ENCODE measurements around the gene MTUS2. TPM values are rescaled to one million over a fixed set of nuclear protein-coding genes. Genes with fewer than 3 reads are reported as not detected.

MTUS2 gene
- polyA plus RNA-seq, 4 donors = 0.74 to 6.2 (median 1.6) TPM

DNA sequence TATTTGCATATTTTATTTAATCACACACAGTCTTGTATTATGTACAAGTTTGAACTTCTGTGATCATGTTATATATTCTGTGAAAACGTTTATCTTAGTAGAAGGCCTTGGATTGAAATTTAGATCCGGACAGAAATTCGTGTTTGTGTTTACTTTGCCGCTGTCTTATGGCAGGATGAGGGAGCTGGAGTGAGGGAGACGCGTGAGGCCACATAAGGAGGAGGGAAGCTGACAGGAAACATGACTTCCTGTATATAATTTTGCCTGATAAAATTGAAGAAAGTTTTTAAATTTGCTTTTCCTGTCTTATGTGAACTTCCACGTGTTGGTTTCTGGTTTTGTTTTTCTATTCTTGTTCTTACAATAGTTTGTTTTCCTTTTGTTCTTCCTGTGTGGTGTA, 200.2 kb downstream of the MTUS2 start:
- DNase-seq (ENCODE audit: low read depth in 4 of 4, low spot score in 3 of 4) = no peak

DNA sequence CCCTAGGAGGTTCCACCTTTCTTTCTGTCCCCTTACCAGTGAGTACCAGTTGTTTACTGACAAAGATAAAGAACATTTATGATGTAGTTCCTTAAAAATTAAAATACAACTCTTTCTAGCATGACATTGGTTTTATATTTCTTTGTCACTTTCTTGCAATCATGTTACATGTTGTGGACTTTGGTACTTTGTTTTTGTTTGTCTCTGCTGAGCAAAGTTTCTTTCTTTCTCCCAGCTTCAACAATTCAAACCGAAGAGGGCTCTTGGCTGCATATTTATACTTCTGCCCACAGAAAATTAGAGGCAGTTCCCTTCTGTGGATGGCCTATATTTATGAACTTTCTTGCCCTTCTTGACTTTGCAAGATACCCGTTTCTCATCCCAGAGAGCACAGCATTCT, 201.2 kb downstream of the MTUS2 start:
- DNase-seq (ENCODE audit: low read depth in 4 of 4, low spot score in 3 of 4) = no peak

DNA sequence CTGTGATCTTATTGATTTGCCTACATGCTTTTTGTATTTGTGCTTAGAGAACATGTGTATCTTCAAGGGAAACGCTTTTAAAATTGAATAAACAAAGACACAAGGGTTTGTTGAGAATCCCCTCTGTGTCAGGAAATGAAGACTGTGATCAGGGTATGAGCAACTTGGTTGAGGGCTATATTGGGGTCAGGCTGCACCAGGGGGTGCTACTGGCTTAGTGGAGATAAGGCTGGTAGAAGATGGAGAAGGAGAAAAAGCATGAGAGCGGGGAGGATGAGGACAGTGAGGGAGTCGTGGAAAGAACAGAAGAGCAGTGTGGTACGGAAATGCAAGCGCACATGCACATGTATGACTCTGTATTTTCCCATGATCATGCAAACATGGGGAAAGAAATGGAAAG, 201.6 kb downstream of the MTUS2 start:
- DNase-seq (ENCODE audit: low read depth in 4 of 4, low spot score in 3 of 4) = no peak

DNA sequence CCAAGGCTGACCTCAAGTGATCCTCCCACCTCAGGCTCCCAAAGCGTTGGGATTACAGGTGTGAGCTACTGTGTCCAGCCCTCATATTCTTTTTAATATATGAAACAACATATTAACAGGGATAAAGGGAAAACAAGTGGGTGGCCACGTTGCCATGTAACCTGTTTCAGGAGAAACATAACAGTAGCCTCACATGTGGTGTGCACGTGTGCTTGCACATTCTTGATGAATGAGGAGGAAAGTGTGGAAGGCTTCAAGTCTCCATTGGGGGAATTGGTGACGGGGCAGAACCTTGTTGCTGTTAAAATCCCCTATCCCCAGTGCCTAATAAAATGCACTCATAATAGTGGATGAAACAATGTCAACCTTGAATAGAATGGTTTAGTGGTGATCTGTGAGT, 202.3 kb downstream of the MTUS2 start:
- DNase-seq (ENCODE audit: low read depth in 4 of 4, low spot score in 3 of 4) = no peak

- DNase-seq (ENCODE audit: low read depth in 4 of 4, low spot score in 3 of 4) = no peak
Measured at GRCh38 chr13:29022968-29023367, 202.8 kb downstream of the MTUS2 start.

DNA sequence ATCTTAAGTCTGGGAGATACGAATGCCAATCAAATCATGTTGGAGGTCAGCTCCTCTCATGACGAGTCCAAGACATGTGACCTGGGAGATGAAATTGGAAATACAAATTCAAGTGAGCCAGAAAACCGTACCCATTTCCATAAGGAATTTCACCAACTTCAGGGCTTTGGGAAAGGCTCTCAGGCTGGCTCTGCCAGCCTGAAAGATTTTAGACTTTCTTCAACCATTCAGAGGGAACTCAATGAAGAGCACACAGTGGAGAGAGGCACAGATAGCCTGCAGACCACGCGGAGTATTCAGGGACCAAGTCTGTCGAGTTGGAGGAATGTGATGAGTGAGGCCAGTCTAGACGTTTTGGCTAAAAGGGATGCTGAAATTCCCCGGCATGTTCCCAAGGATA, 204.6 kb downstream of the MTUS2 start:
- DNase-seq (ENCODE audit: low read depth in 4 of 4, low spot score in 3 of 4) = no peak

DNA sequence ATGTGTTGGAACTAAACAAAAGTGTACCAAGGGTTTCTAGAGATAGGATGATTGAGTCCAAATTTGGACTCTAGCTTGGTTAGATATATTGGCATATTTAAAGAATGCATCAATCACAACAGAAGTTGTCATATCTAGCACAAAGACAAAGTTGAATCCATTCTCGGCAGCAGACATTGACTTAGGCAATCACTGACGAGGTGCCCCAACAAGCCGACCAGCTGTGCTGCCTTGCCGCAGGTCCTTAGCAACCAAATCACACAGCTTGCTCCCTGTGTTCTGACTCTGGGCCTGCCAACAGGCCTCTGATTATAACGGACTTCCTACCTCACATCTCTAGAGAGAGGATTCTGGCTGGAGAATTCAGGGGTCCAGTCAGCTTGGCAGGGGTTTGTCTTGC, 208.7 kb downstream of the MTUS2 start:
- DNase-seq (ENCODE audit: low read depth in 4 of 4, low spot score in 3 of 4) = no peak

DNA sequence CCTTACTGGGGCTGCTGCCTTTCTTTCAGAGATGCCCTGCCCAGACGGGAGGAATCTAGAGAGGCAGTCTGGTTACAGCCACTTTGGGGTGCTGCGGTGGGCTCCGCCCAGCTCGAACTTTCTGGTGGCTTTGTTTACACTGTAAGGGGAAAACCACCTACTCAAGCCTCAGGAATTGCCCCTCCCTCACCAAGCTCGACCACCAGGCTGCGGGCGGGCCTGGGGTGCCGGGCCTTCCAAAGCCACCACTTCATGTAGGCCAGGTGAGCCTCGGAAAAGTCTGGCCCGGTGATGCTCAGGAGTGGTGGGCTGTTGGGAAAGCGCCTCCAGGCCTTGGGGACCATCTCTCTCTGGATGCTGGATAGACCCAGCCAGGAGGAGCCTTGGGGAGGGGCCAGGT, 218.6 kb downstream of the MTUS2 start:
- DNase-seq (ENCODE audit: low read depth in 4 of 4, low spot score in 3 of 4) = no peak

DNA sequence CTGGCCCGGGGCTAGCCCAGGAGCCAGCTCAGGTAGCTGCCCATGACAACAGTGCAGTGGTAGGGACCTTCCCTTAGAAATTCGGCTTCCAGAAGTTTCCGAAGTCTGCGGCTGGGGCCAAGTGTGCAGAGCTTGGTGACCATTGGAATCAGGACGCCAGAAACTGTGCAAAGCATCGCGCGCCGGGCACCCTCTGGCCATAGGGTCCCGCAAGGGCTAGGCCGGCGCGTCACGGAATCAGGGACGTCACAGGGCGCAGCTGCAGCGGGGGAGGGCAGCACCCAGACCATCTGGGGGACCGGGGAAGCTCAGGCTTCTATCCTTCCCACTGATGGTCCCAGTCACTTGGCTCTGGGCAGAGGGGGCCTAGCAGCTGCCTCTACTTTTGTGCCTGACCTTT, 219.1 kb downstream of the MTUS2 start:
- DNase-seq (ENCODE audit: low read depth in 4 of 4, low spot score in 3 of 4) = no peak

GRCh38 chr13:29046588-29046987, 226.4 kb downstream of the MTUS2 start:
- DNase-seq (ENCODE audit: low read depth in 4 of 4, low spot score in 3 of 4) = no peak

- no peak for DNase-seq (ENCODE audit: low read depth in 4 of 4, low spot score in 3 of 4)
Measured at GRCh38 chr13:29049524-29049923, 229.4 kb downstream of the MTUS2 start.

DNA sequence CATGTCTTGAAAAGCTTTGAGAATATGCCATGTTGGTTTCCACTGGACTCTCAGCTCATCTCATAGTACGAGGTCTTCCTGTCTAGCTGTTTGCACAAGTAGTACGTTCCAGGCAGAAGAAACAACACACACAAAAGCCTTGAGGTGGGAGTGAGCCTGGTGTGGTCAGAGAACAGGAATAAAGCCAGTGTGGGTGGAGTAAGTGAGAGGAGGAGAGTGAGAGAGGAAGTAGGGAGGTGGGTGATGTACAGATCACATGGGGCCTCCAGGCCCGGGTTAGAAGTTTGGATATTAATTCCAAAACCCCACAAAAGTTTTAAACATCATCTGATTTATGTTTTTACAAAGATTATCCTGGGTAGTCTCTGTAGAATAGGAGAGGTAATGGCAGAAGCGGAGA, 230.6 kb downstream of the MTUS2 start:
- no peak for DNase-seq (ENCODE audit: low read depth in 4 of 4, low spot score in 3 of 4)

DNA sequence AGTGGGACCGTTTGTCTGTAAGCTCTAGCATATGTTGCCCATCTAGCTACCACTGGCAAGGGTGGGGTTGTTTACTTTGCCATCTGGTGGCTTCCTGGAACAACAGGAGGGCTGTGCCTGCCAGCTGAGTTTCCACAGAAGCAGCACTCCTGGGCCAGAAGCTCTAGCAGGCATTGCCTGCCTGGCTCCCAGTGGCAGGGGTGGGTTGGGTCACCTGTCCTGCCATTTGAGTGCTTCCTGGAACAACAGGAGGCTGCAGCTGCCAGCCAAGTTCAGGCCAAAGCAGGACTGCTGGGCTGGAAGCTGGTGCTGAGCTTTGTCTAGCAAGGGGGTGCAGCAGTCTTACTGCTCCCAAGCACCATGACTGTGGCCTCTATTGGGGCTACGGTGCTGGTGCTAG, 239.7 kb downstream of the MTUS2 start:
- no peak for DNase-seq (ENCODE audit: low read depth in 4 of 4, low spot score in 3 of 4)

DNA sequence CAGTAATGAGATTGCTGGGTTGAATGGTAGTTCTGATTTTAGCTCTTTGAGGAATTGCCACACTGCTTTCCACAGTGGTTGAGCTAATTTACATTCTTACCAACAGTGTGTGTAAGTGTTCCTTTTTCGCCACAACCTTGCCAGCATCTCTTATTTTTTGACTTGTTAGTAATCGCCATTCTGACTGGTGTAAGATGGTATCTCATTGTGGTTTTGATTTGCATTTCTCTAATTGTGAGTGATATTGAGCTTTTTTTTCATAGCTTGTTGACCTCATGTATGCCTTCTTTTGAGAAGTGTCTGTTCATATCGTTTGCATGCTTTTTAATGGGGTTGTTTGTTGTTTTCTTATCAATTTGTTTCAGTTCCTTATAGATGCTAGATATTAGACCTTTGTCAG, 245.0 kb downstream of the MTUS2 start:
- no peak for DNase-seq (ENCODE audit: low read depth in 4 of 4, low spot score in 3 of 4)

- no peak for DNase-seq (ENCODE audit: low read depth in 4 of 4, low spot score in 3 of 4)
Measured at GRCh38 chr13:29067306-29067945, 247.3 kb downstream of the MTUS2 start.

GRCh38 chr13:29073755-29074154, 253.6 kb downstream of the MTUS2 start:
- DNase-seq (ENCODE audit: low read depth in 4 of 4, low spot score in 3 of 4) = no peak

DNA sequence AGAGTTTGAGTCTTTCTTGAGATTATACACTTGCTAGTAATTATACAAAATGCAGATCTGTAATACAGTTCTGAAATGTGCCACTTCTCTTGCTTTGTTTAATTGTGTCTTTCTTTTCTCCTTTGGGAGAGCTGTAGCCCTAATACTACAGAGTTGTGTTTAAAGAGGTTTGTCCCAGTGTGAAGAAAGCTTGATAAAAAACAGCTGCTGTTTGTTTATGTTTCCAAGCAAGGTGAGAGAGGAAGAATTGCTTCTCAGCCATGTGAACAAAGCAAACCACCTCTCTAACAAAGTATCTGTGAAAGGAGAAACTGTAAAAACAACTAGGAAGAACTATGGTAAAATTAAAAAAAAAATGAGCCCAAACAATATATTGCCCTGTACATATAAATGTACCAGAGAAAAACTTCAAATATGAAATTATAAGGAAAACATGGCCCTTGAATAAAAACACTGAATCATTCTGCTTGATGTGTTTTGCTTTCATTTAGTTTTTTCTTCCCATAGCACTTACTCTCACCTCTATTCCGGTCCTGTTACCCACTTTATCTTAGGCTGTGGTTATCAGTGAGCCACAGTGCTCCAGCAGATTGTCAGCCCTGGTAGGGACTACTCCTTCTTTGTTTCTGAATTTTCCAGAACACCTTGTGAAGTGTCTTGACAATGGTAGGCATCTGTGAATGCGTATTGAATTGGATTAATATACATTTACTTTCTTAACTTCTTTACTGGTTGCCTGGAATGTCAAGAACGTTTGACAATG, 257.1 kb downstream of the MTUS2 start:
- DNase-seq (ENCODE audit: low read depth in 4 of 4, low spot score in 3 of 4) = peak in 2 of 4 donors; percentile 9 to 10

- DNase-seq (ENCODE audit: low read depth in 4 of 4, low spot score in 3 of 4) = no peak
Measured at GRCh38 chr13:29081036-29081435, 260.9 kb downstream of the MTUS2 start.

- DNase-seq (ENCODE audit: low read depth in 4 of 4, low spot score in 3 of 4) = no peak
Measured at GRCh38 chr13:29081697-29082440, 261.7 kb downstream of the MTUS2 start.

- DNase-seq (ENCODE audit: low read depth in 4 of 4, low spot score in 3 of 4) = no peak
Measured at GRCh38 chr13:29099781-29100406, 279.8 kb downstream of the MTUS2 start.

GRCh38 chr13:29100758-29101157, 280.6 kb downstream of the MTUS2 start:
- DNase-seq (ENCODE audit: low read depth in 4 of 4, low spot score in 3 of 4) = no peak

Measured in left renal pelvis (tissue), 4 donors.